Activated CD8-positive, alpha-beta T cell treated with anti-CD3 and anti-CD28 coated beads for 36 hours (primary cell): ENCODE results near the gene UCP3. TPM values are rescaled to one million over a fixed set of nuclear protein-coding genes. Genes with fewer than 3 reads are reported as not detected.

ENCODE experiments used
- ATAC-seq: fragments of 200-7000 bp; cut with Tn5 transposase; one replicate; pipeline ENCODE4 v1.10.0; 2021; ENCODE audit warnings: mild to moderate bottlenecking, moderate library complexity
- CTCF ChIA-PET: fragments of 350-600 bp; sonication (Branson Sonifier 250); formaldehyde crosslinking; loops from one replicate; lab custom pipeline; 2021; ENCODE audit warnings: antibody characterized with exemption; lab: Charles Lee
- POLR2A ChIA-PET: fragments of 350-600 bp; sonication (Branson Sonifier 250); formaldehyde crosslinking; loops from one replicate; lab custom pipeline; 2021; ENCODE audit warnings: antibody characterized with exemption; lab: Charles Lee
- DNase-seq: peaks from one replicate; pipeline ENCODE4 v3.0.0-alpha.2; 2020
- H3K27ac Mint-ChIP-seq: one replicate; pipeline ENCODE4 v1.8.0; 2021; ENCODE audit warnings: mild to moderate bottlenecking, mixed read lengths
- H3K27me3 Mint-ChIP-seq: one replicate; pipeline ENCODE4 v1.8.0; 2021; ENCODE audit warnings: mixed read lengths
- H3K36me3 Mint-ChIP-seq: one replicate; pipeline ENCODE4 v1.8.0; 2021; ENCODE audit warnings: low read depth, mixed read lengths
- H3K4me1 Mint-ChIP-seq: one replicate; pipeline ENCODE4 v1.8.0; 2021; ENCODE audit warnings: low read depth, mixed read lengths
- H3K4me3 Mint-ChIP-seq: one replicate; pipeline ENCODE4 v1.8.0; 2021; ENCODE audit warnings: mild to moderate bottlenecking, moderate library complexity, mixed read lengths
- H3K9me3 Mint-ChIP-seq: one replicate; pipeline ENCODE4 v1.8.0; 2021; ENCODE audit warnings: mixed read lengths
- CTCF ChIP-seq: fragments of 200-600 bp; IDR thresholded peaks from one replicate; pipeline ENCODE4 v1.8.0; 2022; ENCODE audit warnings: antibody characterized with exemption, mild to moderate bottlenecking
- intact Hi-C: fragments of 100-400 bp; cut with micrococcal nuclease; formaldehyde crosslinking; loops from one replicate; pipeline ENCODE4 v1.10.0; 2022
- total RNA-seq, 2 experiments: library from RNA; stranded (reverse); gene quantifications; one replicate each; pipeline ENCODE4 v1.2.3, GENCODE V29; 2021

Gene UCP3
- total RNA-seq, 2 experiments from 2014 or later, result 1.5 to 2.2 TPM

GRCh38 chr11:73965764-73966121, 43.1 kb downstream of the UCP3 start:
- intact Hi-C loops, result no loop called here
- ChIA-PET CTCF (interaction anchor here (1.0 to 1.7 kb wide), 4 partner anchors 9 to 89 kb away, joined by 3 to 4 read pairs (median 3); no protein-coding TSS in a partner anchor), POLR2A (interaction anchor here (1.5 kb wide), 1 partner anchor 205 kb away, joined by 3 read pairs; the partner anchor contains the start of genes C2CD3 and PPME1)
- DNase-seq (no peak), ATAC-seq (no peak)
- Mint-ChIP-seq H3K36me3 (no peaks in the 10 kb centered on the region), H3K9me3 (no peaks in the 10 kb centered on the region), H3K4me3 (no peak overlapping the region), H3K27ac (no peak overlapping the region), H3K4me1 (peaks cover 46% of the 10 kb centered on the region), H3K27me3 (no peaks in the 10 kb centered on the region)
- no peak for TF ChIP-seq CTCF

DNA sequence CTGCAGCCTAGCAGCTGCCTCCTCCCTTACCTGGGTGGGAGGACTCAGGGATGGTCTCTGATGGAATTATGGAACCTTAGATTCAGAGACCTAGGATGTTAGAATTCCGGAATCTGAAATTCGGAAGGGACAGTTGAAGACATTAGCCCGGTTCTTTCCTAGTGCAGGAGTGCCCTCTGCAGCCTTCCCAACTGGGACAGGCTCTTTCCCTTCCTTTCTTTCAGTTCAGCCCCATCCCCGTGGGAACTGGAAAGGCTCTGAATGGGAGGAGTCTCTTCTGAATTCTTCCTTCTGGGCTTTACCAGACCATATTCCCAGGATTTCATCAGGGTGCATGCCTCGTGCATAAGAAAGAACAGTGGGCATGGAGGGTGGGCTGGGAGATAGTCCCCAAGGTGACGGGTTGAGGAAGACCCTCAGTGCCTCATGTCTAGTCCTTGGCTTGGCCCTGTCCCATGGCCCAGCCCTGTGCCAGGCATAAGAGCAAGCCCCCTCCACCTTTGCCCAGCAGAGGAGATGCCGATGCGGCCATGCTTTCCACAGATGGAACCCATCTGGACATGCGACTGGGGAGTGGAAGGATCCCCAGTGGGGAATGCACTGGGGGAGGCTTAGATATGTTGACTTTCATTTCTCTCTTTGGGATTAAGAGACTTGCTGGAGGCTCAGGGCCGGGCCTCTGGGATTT, 43.7 kb downstream of the UCP3 start:
- H3K4me3 Mint-ChIP-seq, result no peak overlapping the region
- POLR2A ChIA-PET, result interaction anchor here (3.1 kb wide), 1 partner anchor 16 kb away, joined by 14 read pairs; the partner anchor contains the start of gene UCP2
- H3K36me3 Mint-ChIP-seq, result no peaks in the 10 kb centered on the region
- H3K9me3 Mint-ChIP-seq, result no peaks in the 10 kb centered on the region
- ATAC-seq (no peak), DNase-seq (no peak)
- CTCF ChIA-PET, result interaction anchor here (0.7 to 2.1 kb wide), 14 partner anchors 8 to 356 kb away, joined by 3 to 17 read pairs (median 6); partner anchors contain the start of genes DNAJB13 and UCP2
- TF ChIP-seq CTCF, result no peak
- H3K27me3 Mint-ChIP-seq, result no peaks in the 10 kb centered on the region
- no peak overlapping the region for H3K27ac Mint-ChIP-seq
- H3K4me1 Mint-ChIP-seq, result peaks cover 41% of the 10 kb centered on the region
- intact Hi-C loops, result no loop called here

DNA sequence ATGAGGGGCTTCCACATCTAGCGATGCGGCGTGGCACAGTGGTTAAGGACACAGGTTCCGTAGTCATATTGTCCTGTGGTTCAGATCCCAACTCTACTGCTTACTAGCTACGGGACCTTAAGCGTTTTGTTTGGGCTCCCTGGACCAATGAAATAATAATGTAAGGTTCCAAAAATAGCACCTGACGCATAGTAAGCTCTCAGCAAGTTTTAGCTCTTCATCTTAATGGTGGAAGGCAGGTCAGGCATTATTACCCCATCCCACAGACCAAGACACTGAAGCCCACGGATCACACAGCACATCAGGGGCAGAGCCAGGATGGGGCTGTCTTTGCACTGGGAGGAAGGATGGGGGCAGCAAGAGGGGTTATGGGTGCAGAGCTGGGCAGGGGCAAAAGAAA, 45.0 kb downstream of the UCP3 start:
- ChIA-PET POLR2A (interaction anchor here (0.8 to 3.1 kb wide), 4 partner anchors 11 to 74 kb away, joined by 3 to 14 read pairs (median 3); partner anchors contain the start of gene UCP2), CTCF (interaction anchor here (0.6 to 2.1 kb wide), 35 partner anchors 9 to 358 kb away, joined by 3 to 17 read pairs (median 4); partner anchors contain the start of gene UCP2)
- no peaks in the 10 kb centered on the region for H3K27me3 Mint-ChIP-seq
- H3K9me3 Mint-ChIP-seq, result no peaks in the 10 kb centered on the region
- intact Hi-C loops, result no loop called here
- TF ChIP-seq CTCF, result no peak
- peaks cover 28% of the 10 kb centered on the region for H3K4me1 Mint-ChIP-seq
- ATAC-seq (peak; percentile 4), DNase-seq (no peak)
- H3K36me3 Mint-ChIP-seq, result no peaks in the 10 kb centered on the region
- no peak overlapping the region for H3K4me3 Mint-ChIP-seq
- no peak overlapping the region for H3K27ac Mint-ChIP-seq

DNA sequence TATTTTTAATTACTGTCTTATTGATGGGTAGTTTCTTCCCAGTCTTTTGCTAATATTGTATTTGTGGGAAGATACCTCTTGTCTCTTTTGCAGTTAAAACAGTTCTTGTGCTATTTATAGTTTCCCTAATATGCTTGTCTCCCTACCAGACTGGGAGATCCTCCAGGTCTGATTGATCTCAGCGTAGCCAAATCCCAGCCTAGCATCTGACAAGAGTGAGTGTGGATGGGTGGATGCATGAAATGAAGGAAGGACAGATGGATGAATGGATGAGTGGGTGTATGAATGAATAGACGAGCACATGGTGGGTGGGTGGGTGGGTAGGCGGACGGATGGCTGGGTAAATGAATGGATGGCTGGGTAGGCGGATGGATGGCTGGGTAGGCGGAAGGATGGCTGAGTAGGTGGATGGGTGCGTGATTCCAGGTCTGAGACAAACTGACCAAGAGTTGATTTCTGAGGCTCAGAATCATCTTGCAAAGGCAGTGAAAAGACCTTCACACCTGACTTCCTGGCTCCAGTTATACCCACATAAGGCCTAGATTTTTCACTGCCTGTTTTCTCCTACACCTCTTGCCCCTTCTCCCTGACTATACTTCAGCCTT, 46.7 kb downstream of the UCP3 start:
- no peaks in the 10 kb centered on the region for H3K9me3 Mint-ChIP-seq
- ChIA-PET POLR2A (interaction anchor here (3.1 kb wide), 1 partner anchor 19 kb away, joined by 14 read pairs; the partner anchor contains the start of gene UCP2), CTCF (interaction anchor here (0.8 to 0.9 kb wide), 2 partner anchors 9 to 10 kb away, joined by 3 read pairs; no protein-coding TSS in a partner anchor)
- H3K36me3 Mint-ChIP-seq, result no peaks in the 10 kb centered on the region
- peaks cover 14% of the 10 kb centered on the region for H3K4me1 Mint-ChIP-seq
- no peak for TF ChIP-seq CTCF
- no peak overlapping the region for H3K4me3 Mint-ChIP-seq
- DNase-seq, result no peak
- ATAC-seq, result no peak
- H3K27ac Mint-ChIP-seq, result no peak overlapping the region
- H3K27me3 Mint-ChIP-seq, result no peaks in the 10 kb centered on the region
- intact Hi-C loops, result no loop called here
